ENCODE data around the gene KLB.
"Not testable (repeated sequence)": the region's sequence is repeated elsewhere in the genome, so short reads cannot be mapped to it uniquely, and the experiment has no call there.

Gene KLB

GRCh38 chr4:39406763-39407583 lies at the start of gene KLB:
Gene KLB, plus strand, starts transcription at chr4:39406930. Its CDS starts 20 bp downstream, at chr4:39406950.
- DNase-seq, result no peak

GRCh38 chr4:39357002-39357401 lies 49.7 kb upstream of the KLB start:
- no peak for DNase-seq

- DNase-seq, result not testable (repeated sequence)
Observed at GRCh38 chr4:39360611-39361010, 46.1 kb upstream of the KLB start.

GRCh38 chr4:39362827-39363226 lies 43.9 kb upstream of the KLB start:
- DNase-seq, result no peak

GRCh38 chr4:39363773-39364393 lies 42.8 kb upstream of the KLB start:
- DNase-seq, result no peak

- no peak for DNase-seq
Observed at GRCh38 chr4:39365360-39365759, 41.4 kb upstream of the KLB start.

GRCh38 chr4:39365830-39366771 lies 40.6 kb upstream of the KLB start, which contains the start of gene RFC1:
Gene RFC1, minus strand, starts transcription at chr4:39366362. Its CDS starts 121 bp downstream, at chr4:39366241.
- DNase-seq, result peak; percentile 94

- DNase-seq, result no peak
Observed at GRCh38 chr4:39367166-39367565, 39.6 kb upstream of the KLB start.

GRCh38 chr4:39369301-39369700 lies 37.4 kb upstream of the KLB start:
- DNase-seq, result no peak

GRCh38 chr4:39371209-39371608 lies 35.5 kb upstream of the KLB start:
- DNase-seq, result not testable (repeated sequence)

GRCh38 chr4:39375478-39375877 lies 31.3 kb upstream of the KLB start:
- DNase-seq, result no peak

- no peak for DNase-seq
Observed at GRCh38 chr4:39383690-39384089, 23.0 kb upstream of the KLB start.

GRCh38 chr4:39384563-39384962 lies 22.2 kb upstream of the KLB start:
- no peak for DNase-seq

- no peak for DNase-seq
Observed at GRCh38 chr4:39390603-39391002, 16.1 kb upstream of the KLB start.

- DNase-seq, result no peak
Observed at GRCh38 chr4:39394706-39395105, 12.0 kb upstream of the KLB start.

GRCh38 chr4:39401640-39402039 lies 5.1 kb upstream of the KLB start:
- not testable (repeated sequence) for DNase-seq

- no peak for DNase-seq
Observed at GRCh38 chr4:39407584-39407885, 805 bp downstream of the KLB start.

- DNase-seq, result no peak
Observed at GRCh38 chr4:39410415-39410814, 3.7 kb downstream of the KLB start.

- DNase-seq, result not testable (repeated sequence)
Observed at GRCh38 chr4:39411561-39411960, 4.8 kb downstream of the KLB start.

- DNase-seq, result no peak
Observed at GRCh38 chr4:39415678-39416283, 9.1 kb downstream of the KLB start.

- no peak for DNase-seq
Observed at GRCh38 chr4:39422247-39422646, 15.5 kb downstream of the KLB start.

- DNase-seq, result not testable (repeated sequence)
Observed at GRCh38 chr4:39425297-39425696, 18.6 kb downstream of the KLB start.

- DNase-seq, result no peak
Observed at GRCh38 chr4:39426728-39427127, 20.0 kb downstream of the KLB start.
